Measurements from ENCODE around the gene RNF39. TPM values are rescaled to one million over a fixed set of nuclear protein-coding genes. Genes with fewer than 3 reads are reported as not detected.
A peak's percentile ranks its signal among the peaks of the same experiment; 100 is the strongest.

Gene RNF39
- total and polyA plus RNA-seq, 2 of the 13 experiments (the other 11 are each of a cell fraction or from before 2014, with no cell fraction given), result 0.13 to 1.8 TPM

DNA sequence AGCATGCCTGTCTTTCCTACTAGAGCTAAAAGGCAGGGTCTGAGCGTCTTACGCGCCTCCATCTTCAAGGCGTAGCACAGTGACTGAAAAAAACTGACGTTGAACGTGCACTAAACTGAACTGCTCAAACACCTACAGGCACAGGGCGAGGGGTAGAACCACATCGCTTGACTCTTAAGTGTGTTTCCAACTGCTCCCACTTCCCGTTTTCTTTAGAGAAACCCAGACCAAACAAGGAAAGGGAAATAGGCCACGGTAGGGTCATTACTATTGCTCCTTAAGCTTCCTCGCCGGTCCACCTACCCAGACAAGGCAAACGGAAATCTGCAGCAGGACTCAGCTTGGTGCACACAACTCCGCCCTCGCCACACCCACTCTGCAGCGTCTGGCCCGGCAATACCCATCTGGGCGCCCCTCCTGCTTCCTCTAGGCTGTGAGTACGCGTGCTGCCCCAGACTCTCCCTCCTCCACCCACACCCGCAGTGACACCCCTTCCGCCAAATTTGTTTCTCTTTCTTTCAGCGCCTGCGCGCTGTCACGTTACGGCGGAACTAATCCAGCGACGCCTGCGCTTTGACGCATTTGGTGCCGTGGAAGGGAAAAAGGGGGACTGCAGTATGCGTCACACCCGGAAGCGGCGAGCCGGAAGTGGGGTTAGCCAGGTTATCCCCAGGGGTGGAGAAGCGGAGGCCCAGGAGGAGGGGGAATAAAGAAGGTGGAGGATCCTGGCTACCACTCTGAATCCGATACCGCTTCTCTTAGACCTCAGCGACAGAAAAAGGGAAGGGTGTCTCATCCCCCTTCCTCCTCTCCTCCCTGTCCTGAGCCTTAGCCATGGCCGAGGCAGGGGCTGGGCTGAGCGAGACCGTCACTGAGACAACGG lies 8.8 kb downstream of the RNF39 start, which contains the start of gene PPP1R11:
PPP1R11 (plus strand) TSS at position 622 of the 883 bp plus-strand sequence; CDS start at position 835, 213 bp downstream.
- ChIA-PET CTCF (ENCODE audit: low intra/inter-chr PET ratio, low total read pairs) (no interaction called here), POLR2A (interaction anchor here (0.5 to 2.8 kb wide), 10 partner anchors 16 to 245 kb away, joined by 3 to 31 read pairs (median 4); partner anchors contain the start of genes TRIM15, TRIM26 and TRIM40)
- Histone ChIP-seq H3K4me2 (ENCODE audit: low read depth, low read length) (peak within 1 kb of the TSS; percentile 97), H3K79me2 (ENCODE audit: insufficient read depth, low read length) (peaks cover 25% of the 10 kb centered on the region), H3K4me1 (ENCODE audit: insufficient read depth, low read length) (peaks cover 36% of the 10 kb centered on the region), H3K4me3 (replicated peaks in 1 of 3; ENCODE audit: insufficient read depth in 1 of 3, low read depth in 2 of 3, low read length in 3 of 3) (peak within 1 kb of the TSS; percentile 70 to 82 (median 75)), H3K27me3 (ENCODE audit: control insufficient read depth in 1 of 2, insufficient read depth in 2 of 2, low read length in 2 of 2) (no peaks in the 10 kb centered on the region; a peak in 1 of 5 replicates), H2AFZ (ENCODE audit: low read length) (peak within 1 kb of the TSS; percentile 78), H4K20me1 (ENCODE audit: insufficient read depth, low read length) (no peaks in the 10 kb centered on the region), H3K9ac (ENCODE audit: insufficient read depth, low read depth, low read length) (peak within 1 kb of the TSS; percentile 75), H3K36me3 (replicated peaks in 1 of 2; ENCODE audit: control insufficient read depth in 1 of 2, insufficient read depth in 2 of 2, low read length in 2 of 2) (peaks cover 0 to 6% of the 10 kb centered on the region in 2 experiments; a peak in 2 of 5 replicates), H3K27ac (ENCODE audit: extremely low read length, insufficient read depth, low read length) (peak within 1 kb of the TSS; percentile 66), H3K9me3 (ENCODE audit: low read length) (no peaks in the 10 kb centered on the region)
- peak; percentile 99 for DNase-seq (ENCODE audit: low spot score)
- under 1% methylated on average over 43 of the region's 46 CpGs for WGBS (ENCODE audit: low lambda C conversion rate)
- in situ Hi-C loops (cut with HindIII; ENCODE audit: extremely low pct_ligation_motif_present, low pct_unique_long_range_greater_than_20kb), result no loop called here
- intact Hi-C loops (cut with micrococcal nuclease; ENCODE audit: unreplicated experiment), result loop anchor here (2.0 kb wide), 2 partner anchors 36 to 68 kb away; no protein-coding TSS in a partner anchor
- ATAC-seq, result peak; percentile 99
- peak; percentile 98 for FAIRE-seq
- BruUV-seq (replicated peaks), result no TSS peak
- TF ChIP-seq RBM22 (optimal IDR thresholded peaks at IDR 0.05; ENCODE audit: low read length), result peak; percentile 92
- no peak for TF ChIP-seq REXO4 (CRISPR knock-in tag; IDR thresholded peaks at IDR 0.05; ENCODE audit: borderline replicate concordance)
- TF ChIP-seq, protein P1, sequence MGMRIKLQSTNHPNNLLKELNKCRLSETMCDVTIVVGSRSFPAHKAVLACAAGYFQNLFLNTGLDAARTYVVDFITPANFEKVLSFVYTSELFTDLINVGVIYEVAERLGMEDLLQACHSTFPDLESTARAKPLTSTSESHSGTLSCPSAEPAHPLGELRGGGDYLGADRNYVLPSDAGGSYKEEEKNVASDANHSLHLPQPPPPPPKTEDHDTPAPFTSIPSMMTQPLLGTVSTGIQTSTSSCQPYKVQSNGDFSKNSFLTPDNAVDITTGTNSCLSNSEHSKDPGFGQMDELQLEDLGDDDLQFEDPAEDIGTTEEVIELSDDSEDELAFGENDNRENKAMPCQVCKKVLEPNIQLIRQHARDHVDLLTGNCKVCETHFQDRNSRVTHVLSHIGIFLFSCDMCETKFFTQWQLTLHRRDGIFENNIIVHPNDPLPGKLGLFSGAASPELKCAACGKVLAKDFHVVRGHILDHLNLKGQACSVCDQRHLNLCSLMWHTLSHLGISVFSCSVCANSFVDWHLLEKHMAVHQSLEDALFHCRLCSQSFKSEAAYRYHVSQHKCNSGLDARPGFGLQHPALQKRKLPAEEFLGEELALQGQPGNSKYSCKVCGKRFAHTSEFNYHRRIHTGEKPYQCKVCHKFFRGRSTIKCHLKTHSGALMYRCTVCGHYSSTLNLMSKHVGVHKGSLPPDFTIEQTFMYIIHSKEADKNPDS (CRISPR knock-in tag; IDR thresholded peaks at IDR 0.05), result no peak
- peak; percentile 94 for TF ChIP-seq ATF1 (CRISPR knock-in tag; IDR thresholded peaks at IDR 0.05)
- peak; percentile 89; the same call in 1 of the 2 replicates for TF ChIP-seq ZNF572 (CRISPR knock-in tag; IDR thresholded peaks at IDR 0.05)
- peak; percentile 66; the same call in 1 of the 2 replicates for TF ChIP-seq ZNF749 (CRISPR knock-in tag; IDR thresholded peaks at IDR 0.05; ENCODE audit: borderline replicate concordance)
- TF ChIP-seq SIX1 (CRISPR knock-in tag; IDR thresholded peaks at IDR 0.05; ENCODE audit: borderline replicate concordance), result no peak; the same call in 1 of the 2 replicates
- TF ChIP-seq CENPT (CRISPR knock-in tag; IDR thresholded peaks at IDR 0.05; ENCODE audit: low read depth), result no peak
- TF ChIP-seq ZFP36 (IDR thresholded peaks at IDR 0.05; ENCODE audit: borderline replicate concordance, low read depth, low read length, partially characterized antibody), result no peak
- TF ChIP-seq TMF1 (CRISPR knock-in tag; IDR thresholded peaks at IDR 0.05; ENCODE audit: low read depth), result peak; percentile 95
- TF ChIP-seq, protein P2, sequence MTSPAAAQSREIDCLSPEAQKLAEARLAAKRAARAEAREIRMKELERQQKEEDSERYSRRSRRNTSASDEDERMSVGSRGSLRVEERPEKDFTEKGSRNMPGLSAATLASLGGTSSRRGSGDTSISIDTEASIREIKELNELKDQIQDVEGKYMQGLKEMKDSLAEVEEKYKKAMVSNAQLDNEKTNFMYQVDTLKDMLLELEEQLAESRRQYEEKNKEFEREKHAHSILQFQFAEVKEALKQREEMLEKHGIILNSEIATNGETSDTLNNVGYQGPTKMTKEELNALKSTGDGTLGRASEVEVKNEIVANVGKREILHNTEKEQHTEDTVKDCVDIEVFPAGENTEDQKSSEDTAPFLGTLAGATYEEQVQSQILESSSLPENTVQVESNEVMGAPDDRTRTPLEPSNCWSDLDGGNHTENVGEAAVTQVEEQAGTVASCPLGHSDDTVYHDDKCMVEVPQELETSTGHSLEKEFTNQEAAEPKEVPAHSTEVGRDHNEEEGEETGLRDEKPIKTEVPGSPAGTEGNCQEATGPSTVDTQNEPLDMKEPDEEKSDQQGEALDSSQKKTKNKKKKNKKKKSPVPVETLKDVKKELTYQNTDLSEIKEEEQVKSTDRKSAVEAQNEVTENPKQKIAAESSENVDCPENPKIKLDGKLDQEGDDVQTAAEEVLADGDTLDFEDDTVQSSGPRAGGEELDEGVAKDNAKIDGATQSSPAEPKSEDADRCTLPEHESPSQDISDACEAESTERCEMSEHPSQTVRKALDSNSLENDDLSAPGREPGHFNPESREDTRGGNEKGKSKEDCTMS (CRISPR knock-in tag; conservative IDR thresholded peaks at IDR 0.05), result no peak
- TF ChIP-seq, protein P3, sequence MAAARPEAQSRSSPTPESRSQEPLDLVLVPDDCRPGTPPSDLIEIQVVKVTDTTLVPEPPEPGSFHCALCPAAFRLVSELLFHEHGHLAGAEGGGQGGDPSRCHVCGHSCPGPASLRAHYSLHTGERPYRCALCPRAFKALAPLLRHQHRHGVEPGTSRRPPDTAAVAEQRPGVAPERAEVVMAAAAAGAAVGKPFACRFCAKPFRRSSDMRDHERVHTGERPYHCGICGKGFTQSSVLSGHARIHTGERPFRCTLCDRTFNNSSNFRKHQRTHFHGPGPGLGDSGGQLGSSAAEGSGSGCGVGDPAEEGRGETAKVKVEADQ (CRISPR knock-in tag; IDR thresholded peaks at IDR 0.05; ENCODE audit: borderline replicate concordance), result peak; percentile 92; the same call in 1 of the 2 replicates
- TF ChIP-seq, protein P4, sequence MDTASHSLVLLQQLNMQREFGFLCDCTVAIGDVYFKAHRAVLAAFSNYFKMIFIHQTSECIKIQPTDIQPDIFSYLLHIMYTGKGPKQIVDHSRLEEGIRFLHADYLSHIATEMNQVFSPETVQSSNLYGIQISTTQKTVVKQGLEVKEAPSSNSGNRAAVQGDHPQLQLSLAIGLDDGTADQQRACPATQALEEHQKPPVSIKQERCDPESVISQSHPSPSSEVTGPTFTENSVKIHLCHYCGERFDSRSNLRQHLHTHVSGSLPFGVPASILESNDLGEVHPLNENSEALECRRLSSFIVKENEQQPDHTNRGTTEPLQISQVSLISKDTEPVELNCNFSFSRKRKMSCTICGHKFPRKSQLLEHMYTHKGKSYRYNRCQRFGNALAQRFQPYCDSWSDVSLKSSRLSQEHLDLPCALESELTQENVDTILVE (CRISPR knock-in tag; IDR thresholded peaks at IDR 0.05), result peak; percentile 86
- TF ChIP-seq GTF2F1 (IDR thresholded peaks at IDR 0.05; ENCODE audit: low read length), result no peak
- TF ChIP-seq POLR2AphosphoS5 (IDR thresholded peaks at IDR 0.05; ENCODE audit: low read depth, low read length), result peak; percentile 77
- TF ChIP-seq PHF21A (CRISPR knock-in tag; IDR thresholded peaks at IDR 0.05), result peak; percentile 90
- TF ChIP-seq TEAD2 (CRISPR knock-in tag; IDR thresholded peaks at IDR 0.05), result no peak

Measured in HepG2 (cell line).